ENCODE data around the gene MRPL49.
A peak's percentile ranks its signal among the peaks of the same experiment; 100 is the strongest.

The MRPL49 gene

DNA sequence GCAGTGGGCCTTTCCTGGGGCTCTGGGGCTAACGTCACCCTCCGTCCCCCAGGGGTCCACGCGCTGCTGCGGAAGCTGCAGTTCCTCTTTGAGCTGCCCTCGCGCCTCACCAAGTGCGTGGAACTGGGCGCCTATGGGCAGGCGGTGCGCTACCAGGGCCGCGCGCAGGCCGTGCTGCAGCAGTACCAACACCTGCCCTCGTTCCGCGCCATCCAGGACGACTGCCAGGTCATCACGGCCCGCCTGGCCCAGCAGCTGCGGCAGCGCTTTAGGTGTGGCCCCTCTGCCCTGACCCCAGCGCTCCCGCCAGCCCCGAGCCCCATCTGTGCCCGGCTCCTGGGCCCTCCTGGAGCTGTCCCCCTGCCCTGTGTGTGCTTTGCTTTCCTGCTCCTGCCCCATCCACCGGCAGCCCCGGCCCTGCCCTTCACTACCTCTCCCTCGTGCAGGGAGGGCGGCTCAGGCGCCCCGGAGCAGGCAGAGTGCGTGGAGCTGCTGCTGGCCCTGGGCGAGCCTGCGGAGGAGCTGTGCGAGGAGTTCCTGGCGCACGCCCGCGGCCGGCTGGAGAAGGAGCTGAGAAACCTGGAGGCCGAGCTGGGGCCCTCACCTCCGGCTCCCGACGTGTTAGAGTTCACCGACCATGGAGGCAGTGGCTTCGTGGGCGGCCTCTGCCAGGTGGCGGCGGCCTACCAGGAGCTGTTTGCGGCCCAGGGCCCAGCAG is 14.2 kb upstream of the MRPL49 start (continued):
- TF ChIP-seq TCF4 (CRISPR knock-in tag; IDR thresholded peaks at IDR 0.05; ENCODE audit: borderline replicate concordance) (no peak), BACH2 (CRISPR knock-in tag; IDR thresholded peaks at IDR 0.05; ENCODE audit: borderline replicate concordance) (no peak), SNAI2 (CRISPR knock-in tag; IDR thresholded peaks at IDR 0.05) (no peak), ISL1 (CRISPR knock-in tag; IDR thresholded peaks at IDR 0.05) (no peak)

GRCh38 chr11:65108469-65109123 is 13.5 kb upstream of the MRPL49 start:
- TF ChIP-seq CREB5 (CRISPR knock-in tag; IDR thresholded peaks at IDR 0.05; ENCODE audit: low read depth) (no peak), TOX (CRISPR knock-in tag; IDR thresholded peaks at IDR 0.05; ENCODE audit: borderline replicate concordance) (no peak), ZC3H10 (CRISPR knock-in tag; IDR thresholded peaks at IDR 0.05) (no peak)
- TF ChIP-seq, protein P1, sequence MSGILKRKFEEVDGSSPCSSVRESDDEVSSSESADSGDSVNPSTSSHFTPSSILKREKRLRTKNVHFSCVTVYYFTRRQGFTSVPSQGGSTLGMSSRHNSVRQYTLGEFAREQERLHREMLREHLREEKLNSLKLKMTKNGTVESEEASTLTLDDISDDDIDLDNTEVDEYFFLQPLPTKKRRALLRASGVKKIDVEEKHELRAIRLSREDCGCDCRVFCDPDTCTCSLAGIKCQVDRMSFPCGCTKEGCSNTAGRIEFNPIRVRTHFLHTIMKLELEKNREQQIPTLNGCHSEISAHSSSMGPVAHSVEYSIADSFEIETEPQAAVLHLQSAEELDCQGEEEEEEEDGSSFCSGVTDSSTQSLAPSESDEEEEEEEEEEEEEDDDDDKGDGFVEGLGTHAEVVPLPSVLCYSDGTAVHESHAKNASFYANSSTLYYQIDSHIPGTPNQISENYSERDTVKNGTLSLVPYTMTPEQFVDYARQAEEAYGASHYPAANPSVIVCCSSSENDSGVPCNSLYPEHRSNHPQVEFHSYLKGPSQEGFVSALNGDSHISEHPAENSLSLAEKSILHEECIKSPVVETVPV (CRISPR knock-in tag; IDR thresholded peaks at IDR 0.05) = no peak
- no peak for ATAC-seq

GRCh38 chr11:65109231-65110198 is 12.6 kb upstream of the MRPL49 start:
- TF ChIP-seq PPARA (CRISPR knock-in tag; IDR thresholded peaks at IDR 0.05; ENCODE audit: borderline replicate concordance) (no peak), ARNTL (CRISPR knock-in tag; IDR thresholded peaks at IDR 0.05; ENCODE audit: borderline replicate concordance, low read depth) (no peak), RARB (CRISPR knock-in tag; IDR thresholded peaks at IDR 0.05) (no peak), ZFP3 (CRISPR knock-in tag; IDR thresholded peaks at IDR 0.05) (no peak), ZC3H10 (CRISPR knock-in tag; IDR thresholded peaks at IDR 0.05) (no peak)
- TF ChIP-seq, protein P2, sequence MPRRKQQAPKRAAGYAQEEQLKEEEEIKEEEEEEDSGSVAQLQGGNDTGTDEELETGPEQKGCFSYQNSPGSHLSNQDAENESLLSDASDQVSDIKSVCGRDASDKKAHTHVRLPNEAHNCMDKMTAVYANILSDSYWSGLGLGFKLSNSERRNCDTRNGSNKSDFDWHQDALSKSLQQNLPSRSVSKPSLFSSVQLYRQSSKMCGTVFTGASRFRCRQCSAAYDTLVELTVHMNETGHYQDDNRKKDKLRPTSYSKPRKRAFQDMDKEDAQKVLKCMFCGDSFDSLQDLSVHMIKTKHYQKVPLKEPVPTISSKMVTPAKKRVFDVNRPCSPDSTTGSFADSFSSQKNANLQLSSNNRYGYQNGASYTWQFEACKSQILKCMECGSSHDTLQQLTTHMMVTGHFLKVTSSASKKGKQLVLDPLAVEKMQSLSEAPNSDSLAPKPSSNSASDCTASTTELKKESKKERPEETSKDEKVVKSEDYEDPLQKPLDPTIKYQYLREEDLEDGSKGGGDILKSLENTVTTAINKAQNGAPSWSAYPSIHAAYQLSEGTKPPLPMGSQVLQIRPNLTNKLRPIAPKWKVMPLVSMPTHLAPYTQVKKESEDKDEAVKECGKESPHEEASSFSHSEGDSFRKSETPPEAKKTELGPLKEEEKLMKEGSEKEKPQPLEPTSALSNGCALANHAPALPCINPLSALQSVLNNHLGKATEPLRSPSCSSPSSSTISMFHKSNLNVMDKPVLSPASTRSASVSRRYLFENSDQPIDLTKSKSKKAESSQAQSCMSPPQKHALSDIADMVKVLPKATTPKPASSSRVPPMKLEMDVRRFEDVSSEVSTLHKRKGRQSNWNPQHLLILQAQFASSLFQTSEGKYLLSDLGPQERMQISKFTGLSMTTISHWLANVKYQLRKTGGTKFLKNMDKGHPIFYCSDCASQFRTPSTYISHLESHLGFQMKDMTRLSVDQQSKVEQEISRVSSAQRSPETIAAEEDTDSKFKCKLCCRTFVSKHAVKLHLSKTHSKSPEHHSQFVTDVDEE (CRISPR knock-in tag; IDR thresholded peaks at IDR 0.05) = no peak
- ATAC-seq = no peak

GRCh38 chr11:65110354-65110861 is 11.7 kb upstream of the MRPL49 start:
- no peak for TF ChIP-seq ZC3H10 (CRISPR knock-in tag; IDR thresholded peaks at IDR 0.05)
- TF ChIP-seq TOX (CRISPR knock-in tag; IDR thresholded peaks at IDR 0.05; ENCODE audit: borderline replicate concordance) = no peak
- TF ChIP-seq ISL1 (CRISPR knock-in tag; IDR thresholded peaks at IDR 0.05) = no peak
- TF ChIP-seq SNAI2 (CRISPR knock-in tag; IDR thresholded peaks at IDR 0.05) = no peak
- TF ChIP-seq PPARA (CRISPR knock-in tag; IDR thresholded peaks at IDR 0.05; ENCODE audit: borderline replicate concordance) = no peak
- ATAC-seq = peak; percentile 60

DNA sequence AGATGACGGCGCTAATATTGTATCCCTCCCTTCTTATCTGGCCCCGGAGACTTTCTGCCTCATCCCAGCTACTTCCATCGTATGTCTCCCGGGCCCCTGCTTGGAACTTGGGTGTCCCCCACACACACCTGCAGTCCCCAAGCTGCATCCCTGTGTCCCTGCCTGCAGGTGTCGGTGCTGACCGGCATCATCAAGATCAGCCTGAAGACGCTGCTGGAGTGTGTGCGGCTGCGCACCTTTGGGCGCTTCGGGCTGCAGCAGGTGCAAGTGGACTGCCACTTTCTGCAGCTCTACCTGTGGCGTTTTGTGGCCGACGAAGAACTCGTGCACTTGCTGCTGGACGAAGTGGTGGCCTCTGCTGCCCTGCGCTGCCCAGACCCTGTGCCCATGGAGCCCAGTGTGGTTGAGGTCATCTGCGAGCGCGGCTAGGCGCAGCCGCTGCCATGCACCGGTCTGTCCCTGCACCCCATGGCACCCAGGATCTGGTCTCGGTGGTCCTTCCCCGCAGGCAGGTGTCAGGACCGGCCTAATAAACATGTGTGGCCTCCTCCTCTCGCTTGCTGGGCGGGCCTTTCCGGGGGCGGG is 10.9 kb upstream of the MRPL49 start:
- ATAC-seq = no peak; the same call in 2 of the 3 replicates
- no peak for TF ChIP-seq ZC3H10 (CRISPR knock-in tag; IDR thresholded peaks at IDR 0.05)
- no peak for TF ChIP-seq BACH2 (CRISPR knock-in tag; IDR thresholded peaks at IDR 0.05; ENCODE audit: borderline replicate concordance)
- no peak for TF ChIP-seq ESRRG (CRISPR knock-in tag; IDR thresholded peaks at IDR 0.05)
- no peak for TF ChIP-seq GLIS3 (CRISPR knock-in tag; IDR thresholded peaks at IDR 0.05)
- TF ChIP-seq ISL1 (CRISPR knock-in tag; IDR thresholded peaks at IDR 0.05) = no peak
- no peak for TF ChIP-seq ZFP30 (CRISPR knock-in tag; IDR thresholded peaks at IDR 0.05)
- TF ChIP-seq TOX (CRISPR knock-in tag; IDR thresholded peaks at IDR 0.05; ENCODE audit: borderline replicate concordance) = no peak
- no peak for TF ChIP-seq PPARA (CRISPR knock-in tag; IDR thresholded peaks at IDR 0.05; ENCODE audit: borderline replicate concordance)
- TF ChIP-seq SNAI2 (CRISPR knock-in tag; IDR thresholded peaks at IDR 0.05) = no peak
- TF ChIP-seq, protein P2 (CRISPR knock-in tag; IDR thresholded peaks at IDR 0.05) = no peak
- TF ChIP-seq, protein P1 (CRISPR knock-in tag; IDR thresholded peaks at IDR 0.05) = no peak
- no peak for TF ChIP-seq ZNF8 (CRISPR knock-in tag; IDR thresholded peaks at IDR 0.05)
